ENCODE measurements around the gene GRIK4. TPM values are rescaled to one million over a fixed set of nuclear protein-coding genes. Genes with fewer than 3 reads are reported as not detected.

Gene GRIK4
- total and polyA plus RNA-seq, 11 donors = 0.04 to 0.45 (median 0.12) TPM; not detected in 6

GRCh38 chr11:120467627-120468026 is 43.9 kb upstream of the GRIK4 start:
- peaks cover 0 to 8% (median 0%) of the 10 kb centered on the region in 12 donors for H3K4me1 ChIP-seq
- DNase-seq (no peak), ATAC-seq (no peak)
- intact Hi-C loops (cut with DNase I) = no loop called here
- no peak overlapping the region for H3K27ac ChIP-seq
- WGBS, 4 donors = 96 to 98% (median 97%) methylated on average over 6 of the region's 6 CpGs
- H3K27me3 ChIP-seq = no peaks in the 10 kb centered on the region
- H3K9me3 ChIP-seq = no peaks in the 10 kb centered on the region
- H3K4me3 ChIP-seq = no peak overlapping the region
- TF ChIP-seq CTCF (IDR thresholded peaks at IDR 0.05) = no peak
- TF ChIP-seq POLR2A (IDR thresholded peaks at IDR 0.05) = no peak
- peaks cover 2 to 100% (median 90%) of the 10 kb centered on the region in 9 donors for H3K36me3 ChIP-seq

- Histone ChIP-seq H3K4me3 (no peak overlapping the region), H3K9me3 (no peaks in the 10 kb centered on the region), H3K27ac (no peak overlapping the region), H3K4me1 (peaks cover 0 to 8% (median 0%) of the 10 kb centered on the region in 12 donors), H3K27me3 (no peaks in the 10 kb centered on the region), H3K36me3 (peaks cover 2 to 100% (median 90%) of the 10 kb centered on the region in 9 donors)
- intact Hi-C loops (cut with DNase I) = loop anchor here in 1 of 10 donors (10.0 kb wide), 1 partner anchor 136 kb away; the partner anchor contains the start of gene ARHGEF12
- DNase-seq (no peak), ATAC-seq (no peak)
- 98 to 100% (median 99%) methylated on average over 1 of the region's 1 CpG for WGBS, 4 donors
- TF ChIP-seq POLR2A (IDR thresholded peaks at IDR 0.05) (no peak), CTCF (IDR thresholded peaks at IDR 0.05) (no peak)
Measured at GRCh38 chr11:120471131-120471530, 40.4 kb upstream of the GRIK4 start.

GRCh38 chr11:120471994-120472393 is 39.6 kb upstream of the GRIK4 start:
- Histone ChIP-seq H3K4me1 (peaks cover 0 to 8% (median 0%) of the 10 kb centered on the region in 12 donors), H3K9me3 (no peaks in the 10 kb centered on the region), H3K4me3 (no peak overlapping the region), H3K27me3 (no peaks in the 10 kb centered on the region), H3K27ac (no peak overlapping the region), H3K36me3 (peaks cover 2 to 100% (median 89%) of the 10 kb centered on the region in 9 donors)
- no peak for TF ChIP-seq CTCF (IDR thresholded peaks at IDR 0.05)
- no peak for TF ChIP-seq POLR2A (IDR thresholded peaks at IDR 0.05)
- intact Hi-C loops (cut with DNase I) = loop anchor here in 1 of 10 donors (10.0 kb wide), 1 partner anchor 137 kb away; the partner anchor contains the start of gene ARHGEF12
- DNase-seq (no peak), ATAC-seq (no peak)
- WGBS, 4 donors = 94 to 97% (median 95%) methylated on average over 3 of the region's 3 CpGs

- 37 to 56% (median 54%) methylated on average over 3 of the region's 3 CpGs for WGBS, 4 donors
- DNase-seq = no peak
- Histone ChIP-seq H3K27ac (no peak overlapping the region), H3K9me3 (no peaks in the 10 kb centered on the region), H3K4me3 (no peak overlapping the region), H3K4me1 (peaks cover 0 to 8% (median 0%) of the 10 kb centered on the region in 12 donors), H3K36me3 (peaks cover 2 to 100% (median 84%) of the 10 kb centered on the region in 9 donors), H3K27me3 (no peaks in the 10 kb centered on the region)
- TF ChIP-seq POLR2A (IDR thresholded peaks at IDR 0.05) (no peak), CTCF (IDR thresholded peaks at IDR 0.05) (no peak)
- peak in 2 of 4 donors; percentile 13 to 74 for ATAC-seq
- intact Hi-C loops (cut with DNase I) = loop anchor here in 1 of 10 donors (10.0 kb wide), 1 partner anchor 139 kb away; the partner anchor contains the start of gene ARHGEF12
Measured at GRCh38 chr11:120473503-120473902, 38.0 kb upstream of the GRIK4 start.
